HG03066 (cell line): ENCODE measurements around the gene NPR2.

Experiments
- ATAC-seq: cut with Tn5 transposase; IDR thresholded peaks from one replicate; pipeline ENCODE4 v1.9.1; 2021; ENCODE audit warnings: low read depth; ENCODE audit not compliant: unreplicated experiment

Gene NPR2

DNA sequence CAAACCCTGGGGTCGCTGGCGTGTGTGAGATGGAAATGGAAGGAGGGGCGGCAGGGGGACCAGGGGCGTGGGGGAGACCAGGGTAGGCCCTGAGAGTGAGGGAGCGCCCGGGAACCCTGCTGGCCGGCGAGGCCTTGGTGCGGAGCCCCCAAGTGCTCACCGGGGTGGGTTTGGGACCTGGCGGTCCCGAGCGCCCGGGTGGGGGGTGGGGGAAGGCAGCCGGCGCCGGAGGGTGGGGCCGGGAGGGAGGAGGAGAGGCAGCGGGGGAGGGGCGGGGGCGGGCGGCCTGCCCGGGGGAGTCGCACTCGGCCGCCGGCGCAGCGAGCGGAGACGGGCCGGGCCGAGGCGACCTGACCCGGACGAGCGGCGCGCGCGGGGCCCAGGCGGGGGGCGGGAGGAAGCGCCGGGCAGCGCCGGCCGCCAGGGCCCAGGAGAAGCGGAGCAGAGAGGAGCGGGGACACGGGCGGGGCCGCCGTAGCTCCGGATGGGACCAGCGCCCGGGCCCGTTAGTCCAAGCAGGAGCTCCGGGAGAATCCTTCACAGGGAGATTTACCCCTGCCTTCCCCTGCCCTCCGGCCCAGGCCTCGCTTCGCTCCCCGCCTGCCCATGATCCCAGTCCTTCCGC, at the start of gene NPR2:
Gene NPR2, plus strand, starts transcription at position 295 of the 625 bp plus-strand sequence. CDS start 818 bp downstream, outside the sequence.
- ATAC-seq: no peak

GRCh38 chr9:35741740-35742139, 49.7 kb upstream of the NPR2 start:
- ATAC-seq: no peak

DNA sequence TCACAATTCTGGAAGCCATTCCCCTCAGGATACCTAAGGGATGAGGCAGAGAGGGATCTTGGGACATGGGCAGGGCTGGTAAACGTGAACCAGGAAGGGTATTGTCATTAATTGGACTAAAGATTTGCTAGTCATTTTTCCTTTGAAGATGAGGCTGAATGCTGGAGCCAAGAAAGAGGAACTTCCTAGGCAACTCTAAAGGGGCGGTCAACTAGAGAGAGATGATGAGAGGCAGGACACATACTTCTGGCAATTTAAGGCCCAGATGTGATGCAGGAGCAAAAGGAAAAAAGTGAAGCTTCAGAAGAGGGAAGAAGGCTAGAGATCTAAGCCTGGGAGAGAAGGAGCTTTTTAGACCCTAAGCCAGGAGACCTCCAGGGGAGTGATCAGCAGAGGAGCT, 47.9 kb upstream of the NPR2 start:
- no peak for ATAC-seq

- ATAC-seq: no peak
Observed at GRCh38 chr9:35743880-35744518, 47.4 kb upstream of the NPR2 start.

GRCh38 chr9:35745569-35745968, 45.8 kb upstream of the NPR2 start:
- no peak for ATAC-seq

GRCh38 chr9:35746583-35746982, 44.8 kb upstream of the NPR2 start:
- no peak for ATAC-seq

DNA sequence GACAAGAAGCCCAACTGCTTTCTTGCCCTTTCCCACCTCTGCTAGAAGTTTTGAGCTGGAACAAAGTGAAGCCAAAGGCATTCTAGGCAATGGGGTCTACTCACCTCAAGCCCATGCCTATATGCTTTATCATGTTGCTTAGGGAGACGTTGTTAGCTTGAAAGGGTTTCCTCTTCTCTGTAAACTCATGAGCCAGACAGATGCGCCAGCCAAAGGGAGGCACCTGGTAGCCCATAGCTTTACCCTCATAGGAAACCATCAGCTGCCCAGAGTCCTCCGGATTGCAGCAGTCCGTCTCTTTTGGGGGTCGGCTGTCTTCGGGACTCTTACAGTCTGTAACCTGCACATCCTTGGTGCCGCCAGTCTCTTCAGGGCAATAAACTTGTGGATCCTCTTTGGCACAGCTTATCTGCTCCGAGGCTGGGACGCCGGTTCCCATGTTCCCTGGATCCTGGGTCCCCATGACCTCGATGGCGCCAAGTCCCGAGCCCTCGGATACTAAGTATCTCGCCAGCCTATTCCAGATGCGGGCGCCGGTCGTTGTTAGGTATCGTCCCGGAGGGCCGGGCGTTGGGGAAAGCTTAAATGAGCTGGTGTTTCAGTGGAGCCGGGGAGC, 43.0 kb upstream of the NPR2 start:
- no peak for ATAC-seq

DNA sequence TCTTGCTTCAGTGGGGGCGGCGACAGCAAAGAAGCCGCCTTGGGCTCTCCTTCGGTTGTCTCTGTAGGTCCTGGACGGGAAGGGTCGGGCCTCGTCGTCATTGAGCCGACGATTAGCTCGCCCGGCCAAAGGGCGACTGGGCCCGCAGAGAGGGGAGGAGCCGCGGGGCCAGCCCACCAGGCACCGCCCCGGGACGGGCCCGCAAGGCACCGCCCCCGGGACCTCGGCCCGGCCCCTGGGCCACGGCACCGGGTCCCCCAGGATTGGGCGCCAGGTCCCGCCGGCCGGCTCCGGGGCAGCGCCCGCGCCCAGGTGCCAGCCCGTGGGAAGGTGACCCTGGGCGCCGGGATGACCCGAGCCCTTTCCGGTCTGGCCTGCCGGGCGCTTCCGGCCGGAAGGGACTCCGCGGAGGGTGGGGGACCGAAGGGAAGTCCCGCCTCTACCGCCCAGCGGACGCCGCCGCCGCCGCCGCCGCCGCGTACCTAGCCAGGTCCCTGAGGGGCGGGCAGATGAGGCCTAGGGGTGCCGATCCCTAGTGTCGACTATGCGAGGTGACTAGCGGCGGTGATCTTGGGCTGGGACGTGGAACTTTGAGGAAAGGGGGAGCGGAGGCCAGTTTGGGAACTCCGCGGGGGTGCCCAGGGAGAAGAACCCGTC, 42.4 kb upstream of the NPR2 start, which contains the start of the genes GBA2 and RGP1:
Gene GBA2, minus strand, starts transcription at position 371 of the 657 bp plus-strand sequence. CDS start 524 bp downstream, outside the sequence.
Gene RGP1, plus strand, starts transcription at position 430 of the 657 bp plus-strand sequence. CDS start 469 bp downstream, outside the sequence.
- peak; percentile 66 for ATAC-seq

- ATAC-seq: peak; percentile 49
Observed at GRCh38 chr9:35749515-35750255, 41.7 kb upstream of the NPR2 start.

GRCh38 chr9:35750256-35750531, 41.2 kb upstream of the NPR2 start:
- ATAC-seq: no peak

- ATAC-seq: no peak
Observed at GRCh38 chr9:35753466-35753865, 37.9 kb upstream of the NPR2 start.

DNA sequence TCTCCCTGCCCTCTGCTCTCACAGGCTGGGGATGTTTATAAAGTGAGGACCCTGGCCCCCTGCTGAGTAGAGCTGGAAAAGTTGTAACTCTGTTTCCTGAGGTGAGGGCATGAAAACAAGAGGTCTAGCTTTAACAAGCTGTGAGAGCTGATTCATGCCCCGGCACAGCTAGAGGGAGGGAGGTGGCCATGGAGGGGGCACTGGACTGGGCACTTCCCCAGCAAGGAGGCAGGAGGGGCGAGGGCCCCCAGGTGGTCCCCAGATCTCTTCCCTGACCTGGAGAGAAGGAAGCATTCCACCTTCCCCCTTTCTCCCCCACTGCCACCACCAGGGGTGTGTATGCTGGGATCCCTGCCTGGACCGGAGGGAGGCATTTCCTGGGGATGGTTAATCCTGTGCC, 37.1 kb upstream of the NPR2 start, which contains the start of gene MSMP:
Gene MSMP, minus strand, starts transcription at position 13 of the 400 bp plus-strand sequence. CDS start 147 bp downstream, outside the sequence.
- no peak for ATAC-seq

DNA sequence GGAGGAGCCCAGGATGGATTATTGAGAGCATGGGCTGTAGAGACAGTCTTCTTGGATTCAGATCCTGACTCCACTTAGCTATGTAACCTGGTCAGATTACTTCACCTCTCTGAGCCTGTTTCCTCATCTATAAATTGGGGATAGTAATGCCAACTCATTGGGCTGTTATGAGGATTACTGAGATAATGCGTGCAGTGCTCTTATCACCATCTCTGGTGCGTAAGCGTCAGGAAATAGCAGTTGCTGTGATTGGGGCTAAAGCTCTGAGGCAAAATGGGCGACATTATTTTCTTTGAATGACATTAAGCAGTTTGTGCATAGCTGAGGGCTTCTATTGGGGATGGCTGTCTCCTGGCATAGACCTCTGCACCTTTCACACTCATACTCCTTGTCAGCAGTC, 36.3 kb upstream of the NPR2 start:
- no peak for ATAC-seq

GRCh38 chr9:35756275-35757225, 34.8 kb upstream of the NPR2 start:
- ATAC-seq: peak; percentile 57

DNA sequence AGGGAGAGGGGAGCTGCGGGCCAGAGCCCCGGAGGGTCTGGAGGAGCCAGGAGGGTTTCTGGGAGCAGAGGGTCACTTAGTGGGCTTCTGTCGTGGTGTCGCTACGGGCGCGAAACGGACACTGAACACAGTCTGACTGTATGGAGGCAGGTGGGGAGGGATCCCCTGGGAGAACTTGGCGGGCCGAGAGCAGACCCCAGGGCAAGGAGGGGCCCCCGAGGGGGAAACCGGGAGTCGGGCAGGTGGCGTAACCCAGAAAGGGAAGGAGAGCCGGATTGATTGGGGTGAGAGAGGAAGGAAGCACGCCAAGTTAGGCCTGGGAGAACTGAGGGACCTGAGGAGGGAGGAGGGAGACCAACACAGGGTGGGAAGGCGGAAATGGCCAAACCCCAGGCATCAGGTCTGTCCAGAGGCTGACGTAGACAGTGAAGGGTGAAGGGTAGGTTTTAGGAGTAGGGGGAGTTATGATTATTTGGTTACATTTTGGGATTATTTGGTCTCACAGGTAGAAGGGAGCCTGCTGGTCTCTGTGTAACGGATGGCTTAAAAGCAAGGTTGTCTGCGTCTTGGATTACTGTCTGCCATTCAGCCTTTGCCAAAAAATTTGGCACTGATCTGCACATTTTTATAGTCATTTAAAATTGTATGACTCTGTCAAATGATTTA, 34.0 kb upstream of the NPR2 start:
- ATAC-seq: peak; percentile 65

GRCh38 chr9:35757892-35758275, 33.5 kb upstream of the NPR2 start:
- ATAC-seq: no peak

GRCh38 chr9:35758475-35759050, 32.8 kb upstream of the NPR2 start:
- ATAC-seq: no peak

- no peak for ATAC-seq
Observed at GRCh38 chr9:35759795-35760194, 31.6 kb upstream of the NPR2 start.

DNA sequence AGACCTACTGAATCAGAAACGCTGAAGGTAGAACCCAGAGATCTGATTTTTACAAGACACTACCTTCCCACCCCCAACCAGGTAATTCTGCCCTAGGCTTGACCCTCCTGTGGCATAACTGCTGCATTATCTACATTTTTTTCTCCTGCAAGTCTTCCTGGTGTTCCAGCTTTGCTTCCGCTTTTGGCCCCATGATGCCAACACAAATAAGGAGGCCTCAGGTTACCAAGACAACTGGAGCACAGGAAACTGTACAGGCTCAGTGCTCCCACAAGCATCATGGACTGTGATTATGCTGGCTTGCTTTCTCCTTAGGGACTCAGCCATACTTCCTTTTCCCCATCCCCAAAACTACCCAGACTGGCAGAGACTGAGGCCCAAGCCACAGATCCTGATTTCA, 30.7 kb upstream of the NPR2 start:
- no peak for ATAC-seq
